NCI-H345 treated with DMSO at 0.1 percent for 48 hours (cell line): ENCODE data around the gene NKPD1.

Experiments
- DNase-seq: peaks from one replicate; lab custom pipeline; 2025; ENCODE audit not compliant: unreplicated experiment; lab: John Stamatoyannopoulos, UW

Gene NKPD1

DNA sequence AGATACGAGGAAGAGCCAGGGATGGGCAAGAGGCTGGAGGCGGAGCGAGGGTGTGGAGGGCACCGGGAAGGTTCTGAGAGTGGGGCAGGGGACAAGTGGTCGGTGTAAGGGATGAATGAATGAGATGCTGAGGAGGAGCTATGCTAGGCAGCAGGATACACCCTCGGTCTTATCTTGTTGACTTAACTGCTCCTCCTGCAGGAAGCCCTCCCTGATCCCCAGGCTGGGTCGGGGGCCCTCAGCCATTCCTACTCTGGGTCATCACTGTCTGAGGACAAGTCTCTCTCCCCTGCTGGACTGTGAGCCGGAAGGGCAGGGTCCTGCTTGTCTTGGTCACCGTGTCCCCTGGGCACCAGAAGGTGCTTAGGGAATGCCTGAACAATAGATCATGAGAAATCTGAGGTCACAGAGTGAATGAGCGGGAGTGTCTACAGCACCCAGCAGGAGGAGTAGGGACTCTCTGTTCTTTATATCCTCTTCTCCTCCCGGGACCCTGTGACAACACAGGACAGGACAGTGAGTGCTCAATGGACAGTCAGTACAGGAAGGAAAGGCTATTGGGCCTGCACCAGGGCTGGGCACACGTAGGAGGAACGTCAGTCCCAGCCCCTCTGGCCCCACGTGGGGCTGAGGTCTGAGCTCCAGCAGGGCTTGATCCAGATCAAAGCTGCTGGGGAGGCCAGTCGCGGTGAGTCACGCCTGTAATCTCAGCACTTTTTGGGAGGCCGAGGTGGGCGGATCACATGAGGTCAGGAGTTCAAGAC lies 6.5 kb downstream of the NKPD1 start:
- DNase-seq, result no peak

- no peak for DNase-seq
Measured at GRCh38 chr19:45153339-45154063, 7.3 kb downstream of the NKPD1 start.

GRCh38 chr19:45152504-45153338 lies 8.1 kb downstream of the NKPD1 start:
- DNase-seq, result no peak

- DNase-seq, result no peak
Measured at GRCh38 chr19:45151821-45152503, 8.8 kb downstream of the NKPD1 start.

- DNase-seq, result no peak
Measured at GRCh38 chr19:45151320-45151719, 9.5 kb downstream of the NKPD1 start.

GRCh38 chr19:45150751-45151281 lies 10.0 kb downstream of the NKPD1 start:
- no peak for DNase-seq

DNA sequence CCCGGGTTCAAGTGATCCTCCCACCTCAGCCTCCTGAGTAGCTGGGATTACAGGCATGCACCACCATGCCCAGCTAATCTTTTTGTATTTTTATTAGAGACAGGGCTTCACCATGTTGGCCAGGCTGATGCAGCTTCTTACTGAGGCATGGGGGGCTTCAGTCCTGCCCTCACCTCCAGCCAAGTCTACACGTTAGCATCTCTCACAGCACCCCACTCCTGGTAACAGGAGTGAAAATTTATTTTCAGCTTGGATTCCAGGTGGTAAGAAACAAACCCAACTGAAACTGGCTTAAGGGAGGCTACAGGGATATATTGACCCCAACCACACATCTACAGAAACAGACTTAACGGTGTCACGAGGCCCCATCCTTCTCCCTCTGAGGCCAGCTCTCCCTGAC lies 10.6 kb downstream of the NKPD1 start:
- no peak for DNase-seq

DNA sequence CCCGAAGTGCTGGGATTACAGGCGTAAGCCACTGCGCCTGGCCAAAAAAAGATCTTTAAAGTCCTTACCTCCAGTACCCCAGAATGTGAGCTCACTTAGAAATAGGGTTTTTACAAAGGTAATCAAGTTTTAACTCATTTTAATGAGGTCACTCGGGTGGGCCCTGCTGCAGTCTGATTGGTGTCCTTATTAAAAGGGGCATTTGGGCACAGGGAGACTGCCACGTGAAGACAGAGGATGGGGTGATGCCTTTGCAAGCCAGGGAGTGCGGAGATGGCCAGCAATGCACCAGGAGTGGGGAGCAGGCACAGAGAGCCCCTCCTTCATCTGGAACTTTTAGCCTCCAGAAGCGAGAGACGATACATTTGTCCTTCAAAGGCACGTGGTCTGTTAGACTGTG lies 11.7 kb downstream of the NKPD1 start:
- DNase-seq, result no peak

DNA sequence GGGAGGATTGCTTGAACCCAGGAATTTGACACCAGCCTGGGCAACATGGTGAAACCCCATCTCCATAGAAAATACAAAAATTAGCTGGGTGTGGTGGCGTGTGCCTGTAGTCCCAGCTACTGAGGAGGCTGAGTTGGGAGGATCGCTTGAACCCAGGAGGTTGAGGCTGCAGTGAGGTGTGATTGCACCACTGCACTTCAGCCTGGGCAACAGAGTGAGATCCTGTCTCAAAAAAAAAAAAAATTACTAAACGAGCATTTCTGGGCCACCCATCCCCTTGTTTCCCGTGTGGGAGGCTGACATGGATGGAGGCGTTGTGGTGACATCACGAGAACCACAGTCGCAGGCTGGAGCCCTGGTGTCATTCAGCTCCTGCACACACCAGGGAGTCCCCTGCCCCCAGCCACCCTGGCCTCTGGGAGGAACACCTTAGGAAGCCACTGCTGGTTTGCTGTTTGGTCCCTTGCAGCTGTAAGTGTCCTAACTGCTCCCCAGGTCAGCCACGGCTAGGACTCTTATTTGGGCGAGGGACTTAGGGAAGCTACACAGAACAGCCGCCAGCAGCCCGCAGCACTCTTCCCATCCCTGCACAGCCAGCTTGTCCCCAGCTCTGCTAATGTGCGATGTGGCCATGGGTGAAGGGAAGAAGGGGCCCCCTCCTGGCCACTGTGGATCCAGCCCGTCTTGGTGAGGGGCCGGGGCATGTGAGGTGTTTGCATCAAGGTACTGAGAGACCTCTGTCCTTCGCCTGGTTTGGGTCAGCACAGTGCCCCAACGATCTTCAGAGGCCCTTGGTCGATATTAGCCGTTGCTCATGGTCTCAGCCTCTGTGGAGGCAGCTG lies 12.7 kb downstream of the NKPD1 start:
- DNase-seq, result no peak

DNA sequence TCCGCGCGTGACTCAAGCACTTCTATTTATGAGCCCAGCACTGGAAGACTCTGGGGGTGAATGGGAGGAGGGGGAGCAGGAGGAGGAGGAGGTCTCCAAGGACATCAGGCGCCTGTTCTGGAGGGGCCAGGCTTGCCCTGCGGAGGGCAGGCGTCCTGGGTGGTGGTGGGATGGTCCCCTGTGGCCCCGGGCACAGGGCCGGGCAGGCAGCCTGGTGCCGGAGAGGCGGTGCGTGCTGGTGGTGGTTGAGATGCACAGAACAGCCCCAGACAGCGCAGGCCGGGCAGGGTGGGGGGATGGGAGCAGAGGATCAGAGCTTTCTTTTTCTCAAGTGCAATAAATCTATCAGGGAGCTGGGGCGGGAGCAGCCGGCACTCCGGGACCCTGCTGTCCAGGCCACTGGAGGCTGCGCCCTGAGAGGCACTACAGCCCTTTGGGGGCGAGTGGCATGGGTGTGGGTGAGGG lies 14.0 kb downstream of the NKPD1 start:
- no peak for DNase-seq

DNA sequence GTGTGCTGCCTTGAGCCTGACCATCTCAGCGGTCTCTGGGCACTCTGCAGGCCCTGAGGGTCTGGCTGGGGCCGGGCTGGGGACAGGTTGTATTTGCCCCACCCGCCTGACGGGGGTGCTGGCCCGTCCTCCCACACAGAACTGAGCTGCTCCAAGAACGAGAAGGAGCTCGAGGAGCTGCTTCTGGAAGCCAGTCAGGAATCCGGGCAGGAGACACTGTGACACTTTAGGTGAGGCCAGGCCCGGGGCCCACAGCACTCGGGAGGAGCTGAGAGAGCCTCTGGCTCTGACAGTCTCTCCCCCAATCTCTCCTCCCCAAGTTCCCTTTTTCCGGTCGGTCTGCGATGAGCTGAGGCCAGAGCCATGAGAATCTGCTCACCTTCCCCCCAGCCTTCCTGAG lies 14.5 kb downstream of the NKPD1 start:
- no peak for DNase-seq

- no peak for DNase-seq
Measured at GRCh38 chr19:45145270-45146189, 15.3 kb downstream of the NKPD1 start.

DNA sequence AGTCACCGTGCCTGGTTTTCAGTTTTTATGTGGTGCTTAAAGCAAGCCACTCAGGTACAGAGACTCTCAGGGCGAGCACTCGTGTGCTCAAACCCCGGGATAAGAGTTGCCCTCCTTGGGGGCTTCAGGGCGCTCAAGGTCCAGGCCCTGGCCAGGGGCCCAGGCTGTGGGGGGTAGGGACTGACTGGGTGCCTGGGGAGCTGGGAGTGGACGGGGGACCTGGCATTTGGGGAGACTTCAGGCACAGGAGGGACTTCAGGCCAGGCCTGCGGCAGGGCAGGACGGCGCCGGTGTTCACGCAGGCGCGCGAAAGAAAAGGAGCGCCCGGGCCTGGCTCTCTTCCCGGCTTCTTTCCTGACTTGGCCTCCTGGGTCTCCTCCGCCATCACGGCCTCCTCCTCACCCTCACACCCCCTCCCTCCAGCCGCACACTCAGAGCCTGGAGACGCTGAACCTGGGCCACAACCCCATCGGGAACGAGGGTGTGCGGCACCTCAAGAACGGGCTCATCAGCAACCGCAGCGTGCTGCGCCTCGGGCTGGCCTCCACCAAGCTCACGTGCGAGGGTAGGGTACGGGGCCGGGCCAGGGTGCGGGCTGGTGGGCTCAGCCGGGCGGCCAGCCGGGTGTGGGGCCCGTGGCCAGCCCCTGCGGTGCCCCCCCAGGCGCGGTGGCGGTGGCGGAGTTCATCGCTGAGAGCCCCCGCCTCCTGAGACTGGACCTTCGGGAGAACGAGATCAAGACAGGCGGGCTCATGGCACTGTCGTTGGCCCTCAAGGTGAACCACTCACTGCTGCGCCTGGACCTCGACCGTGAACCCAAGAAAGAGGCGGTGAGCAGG lies 16.1 kb downstream of the NKPD1 start:
- no peak for DNase-seq

DNA sequence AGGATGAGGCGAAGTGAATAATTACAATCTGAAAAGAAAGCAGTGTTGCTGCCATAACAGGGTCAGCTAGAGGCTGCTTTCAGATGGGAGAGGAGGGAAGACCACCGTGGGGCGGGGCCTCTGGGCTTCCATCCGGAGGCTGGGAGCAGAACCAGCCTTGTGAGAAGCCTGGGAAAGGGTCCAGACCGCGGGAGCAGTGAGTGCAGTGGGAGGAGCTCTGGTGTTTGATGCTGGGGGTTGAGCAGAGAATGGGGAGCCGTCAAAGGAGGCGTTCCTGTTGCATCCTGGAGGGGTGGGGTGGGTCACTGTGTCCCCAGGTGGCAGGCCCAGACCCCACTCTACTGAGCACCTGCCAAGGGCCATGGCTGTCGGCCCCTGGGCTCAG lies 18.1 kb downstream of the NKPD1 start:
- no peak for DNase-seq

DNA sequence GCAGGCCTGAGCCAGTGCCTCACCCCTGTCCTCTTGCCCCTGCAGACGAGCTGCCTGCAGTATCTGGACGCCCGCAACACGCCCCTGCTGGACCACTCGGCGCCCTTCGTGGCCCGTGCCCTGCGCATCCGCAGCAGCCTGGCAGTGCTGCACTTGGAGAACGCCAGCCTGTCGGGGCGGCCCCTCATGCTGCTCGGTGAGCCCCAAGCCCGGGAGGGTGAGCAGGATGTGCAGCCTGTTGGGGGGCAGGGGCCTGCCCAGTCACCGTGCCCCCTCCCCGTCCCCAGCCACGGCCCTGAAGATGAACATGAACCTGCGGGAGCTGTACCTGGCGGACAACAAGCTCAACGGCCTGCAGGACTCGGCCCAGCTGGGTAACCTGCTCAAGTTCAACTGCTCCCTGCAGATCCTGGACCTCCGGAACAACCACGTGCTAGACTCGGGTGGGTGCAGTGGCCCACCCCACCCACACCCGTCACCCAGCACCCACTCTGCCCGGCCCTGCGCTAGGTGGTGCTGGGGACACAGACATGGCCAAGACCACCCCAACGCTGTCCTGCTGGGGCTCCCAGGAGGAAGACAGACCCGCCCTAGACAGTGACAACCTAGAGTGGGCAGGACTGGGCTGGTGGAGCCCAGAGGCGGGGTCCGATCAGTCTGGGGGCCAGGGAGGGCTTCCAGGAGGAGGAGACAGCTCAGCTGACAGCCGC lies 18.6 kb downstream of the NKPD1 start:
- no peak for DNase-seq

GRCh38 chr19:45141203-45141900 lies 19.4 kb downstream of the NKPD1 start:
- no peak for DNase-seq

GRCh38 chr19:45140533-45140932 lies 20.2 kb downstream of the NKPD1 start:
- no peak for DNase-seq
